ENCODE data around the gene CDH6. TPM values are rescaled to one million over a fixed set of nuclear protein-coding genes. Genes with fewer than 3 reads are reported as not detected.

CDH6 gene
- polyA plus RNA-seq, 1 of the 3 experiments (the other 2 are of a cell fraction) = 1.1 TPM

GRCh38 chr5:31364881-31365636 lies 171.6 kb downstream of the CDH6 start (continued):
- TF ChIP-seq REST (IDR thresholded peaks at IDR 0.05; ENCODE audit: low read depth, low read length) (no peak), IRF3 (IDR thresholded peaks at IDR 0.05; ENCODE audit: low read depth, low read length) (no peak), USF1 (IDR thresholded peaks at IDR 0.05; ENCODE audit: borderline replicate concordance, low read depth) (no peak), RAD21 (IDR thresholded peaks at IDR 0.05; ENCODE audit: low read length) (no peak), MXI1 (IDR thresholded peaks at IDR 0.05; ENCODE audit: low read depth, low read length) (no peak), EP300 (IDR thresholded peaks at IDR 0.05; ENCODE audit: borderline replicate concordance in 1 of 2, low read depth in 1 of 2, low read length in 1 of 2) (peak; percentile 18 to 70; a peak in 2 of 4 replicates), USF2 (IDR thresholded peaks at IDR 0.05; ENCODE audit: borderline replicate concordance, low read depth, low read length) (no peak)

- no peaks in the 10 kb centered on the region for H4K20me1 ChIP-seq (ENCODE audit: insufficient read depth)
- H3K27me3 ChIP-seq (ENCODE audit: insufficient read depth) = no peaks in the 10 kb centered on the region
- H3K4me3 ChIP-seq (ENCODE audit: low read depth in 2 of 2, low read length in 1 of 2) = no peak overlapping the region
- TF ChIP-seq YY1 (IDR thresholded peaks at IDR 0.05; ENCODE audit: low read depth) (no peak), MAX (IDR thresholded peaks at IDR 0.05; ENCODE audit: low read depth) (no peak), RXRA (IDR thresholded peaks at IDR 0.05; ENCODE audit: borderline replicate concordance, low read depth) (no peak), RCOR1 (IDR thresholded peaks at IDR 0.05; ENCODE audit: low read length) (no peak), IRF3 (IDR thresholded peaks at IDR 0.05; ENCODE audit: low read depth, low read length) (no peak), TEAD4 (IDR thresholded peaks at IDR 0.05; ENCODE audit: borderline replicate concordance, insufficient read depth) (no peak)
- peak overlapping the region; percentile 53 for H3K9ac ChIP-seq
- H3K36me3 ChIP-seq (replicated peaks in 1 of 2; ENCODE audit: control insufficient read depth in 1 of 2, insufficient read depth in 2 of 2, low read length in 1 of 2) = no peaks in the 10 kb centered on the region
- H2AFZ ChIP-seq (ENCODE audit: low read depth) = no peak overlapping the region
- peak overlapping the region; percentile 43; the same call in 1 of the 2 replicates for H3K4me2 ChIP-seq
- 88% methylated on average over 3 of the region's 3 CpGs for WGBS (ENCODE audit: low lambda C conversion rate)
- H3K27ac ChIP-seq (ENCODE audit: low read depth in 2 of 2, low read length in 1 of 2) = peak overlapping the region; percentile 65 to 85; a peak in 3 of 4 replicates
- peaks cover 52% of the 10 kb centered on the region for H3F3A ChIP-seq (replicated peaks; ENCODE audit: insufficient read depth)
- DNase-seq = no peak
- CTCF ChIA-PET = no interaction called here
- no peaks in the 10 kb centered on the region for H3K9me3 ChIP-seq
- no peaks in the 10 kb centered on the region for H3K79me2 ChIP-seq (ENCODE audit: insufficient read depth)
- H3K4me1 ChIP-seq (ENCODE audit: control insufficient read depth in 1 of 2, insufficient read depth in 2 of 2, low read depth in 1 of 2, low read length in 1 of 2) = peaks cover 11 to 46% of the 10 kb centered on the region in 2 experiments
- no peaks in the 10 kb centered on the region for H3K9me2 ChIP-seq
- POLR2A ChIA-PET = no interaction called here
These were observed 172.3 kb downstream of the CDH6 start for GRCh38 chr5:31365776-31366175.
